OCI-LY7 (cell line): ENCODE results near the gene TPX2.
"Not testable (repeated sequence)": the region's sequence is repeated elsewhere in the genome, so short reads cannot be mapped to it uniquely, and the experiment has no call there.

Source experiments
- EZH2phosphoT487 ChIP-seq: fragments of 200-600 bp; sonication (generic); IDR thresholded peaks from 2 replicates; pipeline ENCODE4 v1.6.1; 2018; ENCODE audit warnings: low read depth, borderline replicate concordance, mild to moderate bottlenecking, mixed run types, antibody characterized with exemption, low read length, moderate library complexity, mixed read lengths
- TF ChIP-seq, protein P1 (sequence below): fragments of 200-600 bp; sonication (generic); conservative IDR thresholded peaks from 2 replicates; pipeline ENCODE4 v1.5.1; 2014; ENCODE audit warnings: mild to moderate bottlenecking, antibody characterized with exemption, low read length, moderate library complexity, mixed read lengths

DNA sequence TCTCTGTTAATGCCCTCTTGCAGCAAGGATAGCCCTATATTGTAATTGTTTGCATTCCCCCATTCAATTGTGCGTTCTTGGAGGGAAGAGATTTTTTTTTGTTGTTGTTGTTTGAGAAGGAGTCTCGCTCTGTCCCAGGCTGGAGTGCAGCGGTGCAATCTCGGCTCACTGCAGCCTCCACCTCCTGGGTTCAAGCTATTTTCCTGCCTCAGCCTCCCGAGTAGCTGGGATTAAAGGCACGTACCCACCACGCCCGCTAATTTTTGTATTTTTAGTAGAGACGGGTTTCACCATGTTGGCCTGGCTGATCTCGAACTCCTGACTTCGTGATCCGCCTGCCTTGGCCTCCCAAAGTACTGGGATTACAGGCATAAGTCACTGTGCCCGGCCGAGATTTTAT is 7.9 kb downstream of the TPX2 start:
- TF ChIP-seq, protein P1, sequence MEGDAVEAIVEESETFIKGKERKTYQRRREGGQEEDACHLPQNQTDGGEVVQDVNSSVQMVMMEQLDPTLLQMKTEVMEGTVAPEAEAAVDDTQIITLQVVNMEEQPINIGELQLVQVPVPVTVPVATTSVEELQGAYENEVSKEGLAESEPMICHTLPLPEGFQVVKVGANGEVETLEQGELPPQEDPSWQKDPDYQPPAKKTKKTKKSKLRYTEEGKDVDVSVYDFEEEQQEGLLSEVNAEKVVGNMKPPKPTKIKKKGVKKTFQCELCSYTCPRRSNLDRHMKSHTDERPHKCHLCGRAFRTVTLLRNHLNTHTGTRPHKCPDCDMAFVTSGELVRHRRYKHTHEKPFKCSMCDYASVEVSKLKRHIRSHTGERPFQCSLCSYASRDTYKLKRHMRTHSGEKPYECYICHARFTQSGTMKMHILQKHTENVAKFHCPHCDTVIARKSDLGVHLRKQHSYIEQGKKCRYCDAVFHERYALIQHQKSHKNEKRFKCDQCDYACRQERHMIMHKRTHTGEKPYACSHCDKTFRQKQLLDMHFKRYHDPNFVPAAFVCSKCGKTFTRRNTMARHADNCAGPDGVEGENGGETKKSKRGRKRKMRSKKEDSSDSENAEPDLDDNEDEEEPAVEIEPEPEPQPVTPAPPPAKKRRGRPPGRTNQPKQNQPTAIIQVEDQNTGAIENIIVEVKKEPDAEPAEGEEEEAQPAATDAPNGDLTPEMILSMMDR: not testable (repeated sequence)
- TF ChIP-seq EZH2phosphoT487: not testable (repeated sequence)
